Left lung (tissue), 10 donors: ENCODE results near the gene COL9A1. TPM values are rescaled to one million over a fixed set of nuclear protein-coding genes. Genes with fewer than 3 reads are reported as not detected.

Experiments used
- ATAC-seq: fragments of 200-7000 bp; cut with Tn5 transposase; one replicate; pipeline ENCODE4 v1.9.1; 2020; ENCODE audit warnings: moderate library complexity
- DNase-seq, 4 donors: peaks; one replicate each; pipeline ENCODE4 v3.0.0-alpha.2; 2013 to 2020
- H3K27ac ChIP-seq, 2 donors: fragments of 200-600 bp; sonication (generic) in 1 of 2; one replicate each; pipeline versions ENCODE4 v1.5.0 to v1.8.0; 2020 to 2021
- H3K27me3 ChIP-seq, 2 donors: fragments of 200-600 bp; sonication (generic) in 1 of 2; one replicate each; pipeline versions ENCODE4 v1.5.0 to v1.8.0; 2020 to 2021
- H3K36me3 ChIP-seq, 2 donors: fragments of 200-600 bp; sonication (generic) in 1 of 2; one replicate each; pipeline versions ENCODE4 v1.5.0 to v1.8.0; 2020 to 2021
- H3K4me1 ChIP-seq, 2 donors: fragments of 200-600 bp; one replicate each; pipeline ENCODE4 v1.8.0; 2021
- H3K4me3 ChIP-seq, 2 donors: fragments of 200-600 bp; sonication (generic) in 1 of 2; one replicate each; pipeline versions ENCODE4 v1.5.0 to v1.8.0; 2020 to 2021; ENCODE audit warnings: mild to moderate bottlenecking in 1 of 2
- H3K9me3 ChIP-seq, 2 donors: fragments of 200-600 bp; sonication (generic) in 1 of 2; one replicate each; pipeline versions ENCODE4 v1.5.0 to v1.8.0; 2020 to 2021
- CTCF ChIP-seq, 2 donors: fragments of 200-600 bp; sonication (generic) in 1 of 2; IDR thresholded peaks; one replicate each; pipeline versions ENCODE4 v1.5.0 to v1.8.0; 2021; ENCODE audit warnings: antibody characterized with exemption in 2 of 2
- intact Hi-C, 2 donors: fragments of 100-400 bp; cut with DNase I; formaldehyde crosslinking; loops; one replicate each; pipeline versions ENCODE4 v1.11.2 to v1.14.2; 2022
- polyA plus RNA-seq, 6 donors: library from polyadenylated mRNA; unstranded; fragments of 120-200 nt; gene quantifications; one replicate each; pipeline ENCODE4 v1.2.1, GENCODE V29; 2013; ENCODE audit not compliant: insufficient read length in 6 of 6
- total RNA-seq, 2 donors: library from RNA; stranded (reverse); fragmentation: NEBNext Ultra II Directional; extraction: Animal tissue kit (Norgen Biotek cat#: 25700); gene quantifications; one replicate each; pipeline ENCODE4 v1.2.1, GENCODE V29; 2021
- donor health status: DM: no; HTN: yes; CAD: no.
- donor health status: DM: no; HTN: no; CAD: no.

Gene COL9A1
- total and polyA plus RNA-seq, 8 donors = 1.0 to 2.1 (median 1.5) TPM; not detected in 2

GRCh38 chr6:70292193-70292592 lies 10.7 kb downstream of the COL9A1 start:
- no peaks in the 10 kb centered on the region for H3K36me3 ChIP-seq
- H3K27ac ChIP-seq = no peak overlapping the region
- TF ChIP-seq CTCF (IDR thresholded peaks at IDR 0.05) = no peak
- no peaks in the 10 kb centered on the region for H3K9me3 ChIP-seq
- intact Hi-C loops = no loop called here
- H3K27me3 ChIP-seq = peaks cover 0 to 6% of the 10 kb centered on the region in 2 donors
- H3K4me1 ChIP-seq = no peaks in the 10 kb centered on the region
- no peak for ATAC-seq
- H3K4me3 ChIP-seq = no peak overlapping the region
- DNase-seq = peak in 1 of 4 donors; percentile 54

GRCh38 chr6:70289299-70289698 lies 13.6 kb downstream of the COL9A1 start:
- intact Hi-C loops = no loop called here
- Histone ChIP-seq H3K4me1 (no peaks in the 10 kb centered on the region), H3K9me3 (no peaks in the 10 kb centered on the region), H3K27ac (no peak overlapping the region), H3K27me3 (peaks cover 12 to 17% of the 10 kb centered on the region in 2 donors), H3K36me3 (no peaks in the 10 kb centered on the region), H3K4me3 (no peak overlapping the region)
- DNase-seq = peak in 1 of 4 donors; percentile 21
- ATAC-seq = no peak
- no peak for TF ChIP-seq CTCF (IDR thresholded peaks at IDR 0.05)

GRCh38 chr6:70286905-70287304 lies 16.0 kb downstream of the COL9A1 start:
- Histone ChIP-seq H3K27ac (no peak overlapping the region), H3K4me3 (no peak overlapping the region), H3K4me1 (peaks cover 0 to 6% of the 10 kb centered on the region in 2 donors), H3K9me3 (no peaks in the 10 kb centered on the region), H3K27me3 (peaks cover 26 to 41% of the 10 kb centered on the region in 2 donors), H3K36me3 (no peaks in the 10 kb centered on the region)
- DNase-seq = no peak
- TF ChIP-seq CTCF (IDR thresholded peaks at IDR 0.05) = no peak
- no peak for ATAC-seq
- intact Hi-C loops = no loop called here

GRCh38 chr6:70285201-70285600 lies 17.7 kb downstream of the COL9A1 start:
- intact Hi-C loops = no loop called here
- DNase-seq (no peak), ATAC-seq (no peak)
- TF ChIP-seq CTCF (IDR thresholded peaks at IDR 0.05) = no peak
- Histone ChIP-seq H3K36me3 (no peaks in the 10 kb centered on the region), H3K9me3 (no peaks in the 10 kb centered on the region), H3K4me3 (no peak overlapping the region), H3K27ac (no peak overlapping the region), H3K27me3 (peaks cover 38 to 58% of the 10 kb centered on the region in 2 donors), H3K4me1 (peaks cover 0 to 6% of the 10 kb centered on the region in 2 donors)

DNA sequence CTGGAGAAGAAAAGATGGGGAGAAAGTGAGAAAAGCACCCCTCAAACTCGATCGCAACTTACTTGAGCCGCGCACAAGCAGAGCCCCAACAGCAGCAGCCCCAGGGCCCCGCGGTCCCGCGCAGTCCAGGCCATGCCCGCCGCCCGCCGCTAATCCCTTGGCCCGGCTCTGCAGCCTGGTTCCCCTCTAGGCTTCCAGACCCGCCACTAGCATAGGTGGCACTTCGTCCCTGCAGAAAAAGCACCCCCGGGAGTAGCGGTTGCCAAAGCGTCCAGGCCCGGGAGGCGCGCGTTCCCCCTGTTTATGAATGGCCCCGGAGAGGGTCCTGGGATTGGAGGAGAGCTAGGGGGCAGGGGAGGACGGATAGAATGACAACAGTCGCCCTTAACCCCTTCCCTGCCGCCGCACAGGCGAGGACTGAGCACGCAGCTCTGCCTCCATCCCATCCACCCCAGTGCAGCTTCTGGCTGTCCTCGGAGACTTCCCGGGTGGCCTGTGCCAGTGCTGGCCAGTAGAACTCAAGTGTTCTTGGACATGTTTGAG lies 19.9 kb downstream of the COL9A1 start:
- Histone ChIP-seq H3K36me3 (no peaks in the 10 kb centered on the region), H3K4me3 (no peak overlapping the region), H3K9me3 (no peaks in the 10 kb centered on the region), H3K27ac (no peak overlapping the region), H3K4me1 (peaks cover 0 to 6% of the 10 kb centered on the region in 2 donors), H3K27me3 (peaks cover 38 to 60% of the 10 kb centered on the region in 2 donors)
- DNase-seq = no peak
- intact Hi-C loops = no loop called here
- no peak for TF ChIP-seq CTCF (IDR thresholded peaks at IDR 0.05)
- ATAC-seq = peak; percentile 38
